ENCODE data around the gene RNF141.

- TF ChIP-seq PHF8 (CRISPR knock-in tag; IDR thresholded peaks at IDR 0.05) = no peak
- TF ChIP-seq ZNF362 (CRISPR knock-in tag; IDR thresholded peaks at IDR 0.05; ENCODE audit: borderline replicate concordance) = no peak
- no peak for TF ChIP-seq MTA3 (CRISPR knock-in tag; IDR thresholded peaks at IDR 0.05)
- no peak for TF ChIP-seq CTCF (CRISPR knock-in tag; IDR thresholded peaks at IDR 0.05)
- no peak for TF ChIP-seq SKIL (CRISPR knock-in tag; IDR thresholded peaks at IDR 0.05; ENCODE audit: borderline replicate concordance)
- TF ChIP-seq NCOA1 (CRISPR knock-in tag; IDR thresholded peaks at IDR 0.05) = no peak
- TF ChIP-seq TAF1 (CRISPR knock-in tag; IDR thresholded peaks at IDR 0.05) = no peak
- no peak for TF ChIP-seq JUN (CRISPR knock-in tag; IDR thresholded peaks at IDR 0.05)
- TF ChIP-seq POLR2A (IDR thresholded peaks at IDR 0.05; ENCODE audit: insufficient read depth in 1 of 2, low read depth in 2 of 2, low read length in 2 of 2) = no peak
- no peak for TF ChIP-seq REST (IDR thresholded peaks at IDR 0.05; ENCODE audit: borderline replicate concordance in 1 of 2, low read depth in 1 of 2, low read length in 2 of 2)
- TF ChIP-seq POLR2AphosphoS2 (IDR thresholded peaks at IDR 0.05; ENCODE audit: low read depth, low read length) = no peak
These were observed 2.8 kb upstream of the RNF141 start for GRCh38 chr11:10543782-10544181.
